Endothelial cell of umbilical vein (primary cell): ENCODE measurements around the gene HTT-AS. TPM values are rescaled to one million over a fixed set of nuclear protein-coding genes. Genes with fewer than 3 reads are reported as not detected.

Experiments
- BruUV-seq: library from RNA; stranded (reverse); fragments of 400-500 nt; replicated peaks from 2 replicates; lab custom pipeline; 2021; lab: Mats Ljungman, UMichigan
- CTCF ChIA-PET: fragments of 300-600, 350-600 bp; sonication (Branson Sonifier 250); formaldehyde crosslinking; loops from one replicate; lab custom pipeline; 2021; ENCODE audit warnings: antibody characterized with exemption, inconsistent platforms; lab: Charles Lee
- POLR2A ChIA-PET: fragments of 300-600, 350-600 bp; sonication (Branson Sonifier 250); formaldehyde crosslinking; loops from one replicate; lab custom pipeline; 2021; ENCODE audit warnings: antibody characterized with exemption, inconsistent platforms; lab: Charles Lee
- DNase-seq: peaks from one replicate; pipeline ENCODE4 v3.0.0-alpha.2; 2011; ENCODE audit warnings: low read depth, low spot score
- FAIRE-seq: peaks from 2 replicates; lab custom pipeline; 2011; peaks lifted over from hg19 to GRCh38; lab: Jason Lieb, UNC
- H2AFZ ChIP-seq: 2 replicates; pipeline ENCODE4 v1.6.0; 2012; ENCODE audit warnings: low read depth, low read length, control low read depth, inconsistent platforms
- H3K27ac ChIP-seq: 2 replicates; pipeline ENCODE4 v1.5.1; 2011; ENCODE audit warnings: low read depth, mild to moderate bottlenecking, control low read depth, low read length, moderate library complexity; ENCODE audit not compliant: insufficient read depth
- H3K27me3 ChIP-seq, 2 experiments: 2 replicates each; pipeline versions ENCODE4 v1.6.0 to v1.6.1; 2011; ENCODE audit warnings: low read length in 2 of 2, mixed read lengths in 1 of 2; ENCODE audit not compliant: control insufficient read depth in 2 of 2, insufficient read depth in 2 of 2
- H3K36me3 ChIP-seq, 2 experiments: 2 replicates in 1 of 2; 3 replicates in 1 of 2; pipeline ENCODE4 v1.5.1; 2011; ENCODE audit warnings: low read length in 2 of 2, mild to moderate bottlenecking in 1 of 2, moderate library complexity in 1 of 2; ENCODE audit not compliant: control insufficient read depth in 2 of 2, insufficient read depth in 2 of 2; ENCODE audit errors: extremely low read depth in 1 of 2
- H3K4me1 ChIP-seq: 3 replicates; pipeline ENCODE4 v1.5.1; 2011; ENCODE audit warnings: mild to moderate bottlenecking, low read length; ENCODE audit not compliant: control insufficient read depth, insufficient read depth; ENCODE audit errors: extremely low read depth
- H3K4me2 ChIP-seq: 2 replicates; pipeline ENCODE4 v1.6.1; 2011; ENCODE audit warnings: low read length, control low read depth, mixed read lengths; ENCODE audit not compliant: insufficient read depth
- H3K4me3 ChIP-seq, 3 experiments: fragments of 200-600 bp in 1 of 3; sonication (generic), shearing (Covaris generic) in 1 of 3; replicated peaks in 1 of 3; 2 replicates each; pipeline ENCODE4 v1.5.1; 2011 to 2016; ENCODE audit warnings: control low read depth in 3 of 3, low read length in 3 of 3, mild to moderate bottlenecking in 2 of 3, inconsistent platforms in 1 of 3, low read depth in 1 of 3, moderate library complexity in 1 of 3; ENCODE audit not compliant: insufficient read depth in 1 of 3
- H3K79me2 ChIP-seq: 2 replicates; pipeline ENCODE4 v1.6.0; 2012; ENCODE audit warnings: low read length, inconsistent platforms; ENCODE audit not compliant: control insufficient read depth, insufficient read depth
- H3K9ac ChIP-seq: replicated peaks from 2 replicates; pipeline ENCODE3; 2011; ENCODE audit warnings: low read length, control low read depth; ENCODE audit not compliant: insufficient read depth; ENCODE audit errors: extremely low read depth
- H3K9me1 ChIP-seq: replicated peaks from 3 replicates; pipeline ENCODE4 v1.6.0; 2011; ENCODE audit warnings: mild to moderate bottlenecking, low read length; ENCODE audit not compliant: control insufficient read depth, insufficient read depth; ENCODE audit errors: extremely low read depth
- H3K9me3 ChIP-seq: replicated peaks from 2 replicates; pipeline ENCODE4 v1.5.1; 2012; ENCODE audit warnings: low read length, inconsistent platforms; ENCODE audit not compliant: control insufficient read depth, insufficient read depth
- H4K20me1 ChIP-seq: replicated peaks from 2 replicates; pipeline ENCODE3; 2011; ENCODE audit warnings: mild to moderate bottlenecking, low read length; ENCODE audit not compliant: control insufficient read depth, insufficient read depth; ENCODE audit errors: extremely low read depth
- EZH2 ChIP-seq: IDR thresholded peaks from 2 replicates; pipeline ENCODE4 v1.6.1; 2012; ENCODE audit warnings: borderline replicate concordance, low read depth, mild to moderate bottlenecking, moderate library complexity, low read length, inconsistent platforms; ENCODE audit not compliant: severe bottlenecking
- FOS ChIP-seq: IDR thresholded peaks from 2 replicates; pipeline ENCODE4 v1.6.1; 2011; ENCODE audit warnings: mild to moderate bottlenecking, low read length, moderate library complexity, borderline replicate concordance; ENCODE audit not compliant: insufficient read depth
- GATA2 ChIP-seq: IDR thresholded peaks from 2 replicates; pipeline ENCODE4 v1.7.0; 2011; ENCODE audit warnings: low read depth, mild to moderate bottlenecking, moderate library complexity, mixed read lengths, low read length; ENCODE audit not compliant: insufficient read length, insufficient read depth
- JUN ChIP-seq: IDR thresholded peaks from 2 replicates; pipeline ENCODE4 v1.6.1; 2011; ENCODE audit warnings: borderline replicate concordance, low read depth; ENCODE audit not compliant: insufficient read length, insufficient read depth
- MYC ChIP-seq: IDR thresholded peaks from one replicate; pipeline ENCODE4 v1.6.1; 2011; ENCODE audit warnings: mild to moderate bottlenecking, low read depth, low read length
- POLR2A ChIP-seq: IDR thresholded peaks from 2 replicates; pipeline ENCODE4 v1.6.1; 2012; ENCODE audit warnings: low read depth, mild to moderate bottlenecking, control low read depth, low read length
- POLR2AphosphoS5 ChIP-seq: IDR thresholded peaks from 2 replicates; pipeline ENCODE4 v1.6.1; 2012; ENCODE audit warnings: low read depth, mild to moderate bottlenecking, control low read depth, low read length, moderate library complexity; ENCODE audit not compliant: insufficient read depth
- dilution Hi-C: fragments of 300-500 bp; cut with MboI; formaldehyde crosslinking; loops from one replicate; pipeline ENCODE4 v1.15.0; 2019; ENCODE audit warnings: low sequenced_read_pairs; ENCODE audit not compliant: extremely low pct_ligation_motif_present
- intact Hi-C: fragments of 100-400 bp; cut with micrococcal nuclease; formaldehyde crosslinking; loops from one replicate; pipeline ENCODE4 v1.10.0; 2022
- polyA plus RNA-seq, 4 experiments: library from polyadenylated mRNA; depleted of rRNA in 3 of 4; stranded (reverse) in 3 of 4; unstranded in 1 of 4; fragments of >200 nt; gene quantifications; 2 replicates each; pipeline versions ENCODE4 v1.2.1 to v1.2.3, GENCODE V29; 2011 to 2012; ENCODE audit warnings: missing spikeins in 1 of 4
- total RNA-seq: library from RNA; stranded (reverse); gene quantifications from 2 replicates; pipeline ENCODE4 v1.2.3, GENCODE V29; 2021
- TF ChIP-seq, protein P1 (sequence below): IDR thresholded peaks from 2 replicates; pipeline ENCODE4 v1.6.1; 2011; ENCODE audit not compliant: insufficient read depth, insufficient read length
- TF ChIP-seq, protein P2 (sequence below), 2 donors: IDR thresholded peaks; 1 replicate in 1 of 2; 2 replicates in 1 of 2; pipeline ENCODE4 v1.5.1; 2011; ENCODE audit warnings: low read length in 2 of 2, mild to moderate bottlenecking in 2 of 2, moderate library complexity in 2 of 2, control low read depth in 1 of 2, inconsistent platforms in 1 of 2, low read depth in 1 of 2; ENCODE audit not compliant: insufficient read depth in 1 of 2; ENCODE audit errors: extremely low read depth in 1 of 2

HTT-AS gene
- total and polyA plus RNA-seq, 2 donors (not counting 3 experiments of a cell fraction or from before 2014, with no cell fraction given), result not detected

- ChIA-PET POLR2A (no interaction called here), CTCF (interaction anchor here (0.7 to 7.5 kb wide), 26 partner anchors 9 to 373 kb away, joined by 3 to 264 read pairs (median 4); no protein-coding TSS in a partner anchor)
- TF ChIP-seq, protein P1, sequence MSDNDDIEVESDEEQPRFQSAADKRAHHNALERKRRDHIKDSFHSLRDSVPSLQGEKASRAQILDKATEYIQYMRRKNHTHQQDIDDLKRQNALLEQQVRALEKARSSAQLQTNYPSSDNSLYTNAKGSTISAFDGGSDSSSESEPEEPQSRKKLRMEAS, result no peak
- TF ChIP-seq MYC, result no peak
- no peak for TF ChIP-seq GATA2
- TF ChIP-seq, protein P2, sequence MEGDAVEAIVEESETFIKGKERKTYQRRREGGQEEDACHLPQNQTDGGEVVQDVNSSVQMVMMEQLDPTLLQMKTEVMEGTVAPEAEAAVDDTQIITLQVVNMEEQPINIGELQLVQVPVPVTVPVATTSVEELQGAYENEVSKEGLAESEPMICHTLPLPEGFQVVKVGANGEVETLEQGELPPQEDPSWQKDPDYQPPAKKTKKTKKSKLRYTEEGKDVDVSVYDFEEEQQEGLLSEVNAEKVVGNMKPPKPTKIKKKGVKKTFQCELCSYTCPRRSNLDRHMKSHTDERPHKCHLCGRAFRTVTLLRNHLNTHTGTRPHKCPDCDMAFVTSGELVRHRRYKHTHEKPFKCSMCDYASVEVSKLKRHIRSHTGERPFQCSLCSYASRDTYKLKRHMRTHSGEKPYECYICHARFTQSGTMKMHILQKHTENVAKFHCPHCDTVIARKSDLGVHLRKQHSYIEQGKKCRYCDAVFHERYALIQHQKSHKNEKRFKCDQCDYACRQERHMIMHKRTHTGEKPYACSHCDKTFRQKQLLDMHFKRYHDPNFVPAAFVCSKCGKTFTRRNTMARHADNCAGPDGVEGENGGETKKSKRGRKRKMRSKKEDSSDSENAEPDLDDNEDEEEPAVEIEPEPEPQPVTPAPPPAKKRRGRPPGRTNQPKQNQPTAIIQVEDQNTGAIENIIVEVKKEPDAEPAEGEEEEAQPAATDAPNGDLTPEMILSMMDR (IDR thresholded peaks at IDR 0.05; ENCODE audit: extremely low read depth in 1 of 2, insufficient read depth in 1 of 2, low read depth in 1 of 2, low read length in 2 of 2), result no peak
- no peak for TF ChIP-seq JUN
- TF ChIP-seq POLR2A, result no peak
- no peak for TF ChIP-seq POLR2AphosphoS5
- TF ChIP-seq EZH2, result no peak
- TF ChIP-seq FOS, result no peak
- H3K4me1 ChIP-seq, result peaks cover 49% of the 10 kb centered on the region
- peak overlapping the region; percentile 66 for H3K27ac ChIP-seq
- no peaks in the 10 kb centered on the region for H3K27me3 ChIP-seq
- peak; percentile 33 for DNase-seq
- no TSS peak for BruUV-seq
- no peak overlapping the region for H3K9ac ChIP-seq
- H3K9me1 ChIP-seq, result no peaks in the 10 kb centered on the region
- H3K9me3 ChIP-seq, result no peaks in the 10 kb centered on the region
- peaks cover 4 to 5% of the 10 kb centered on the region in 2 experiments for H3K36me3 ChIP-seq
- no peak overlapping the region for H3K4me3 ChIP-seq
- H4K20me1 ChIP-seq, result no peaks in the 10 kb centered on the region
- H3K79me2 ChIP-seq, result no peaks in the 10 kb centered on the region
- no peak overlapping the region for H2AFZ ChIP-seq
- H3K4me2 ChIP-seq, result peak overlapping the region; percentile 19
- dilution Hi-C loops (no loop called here), intact Hi-C loops (loop anchor here (2.0 kb wide), 1 partner anchor 197 kb away; no protein-coding TSS in a partner anchor)
- FAIRE-seq, result peak; percentile 83
These were observed 33.4 kb upstream of the HTT-AS start for GRCh38 chr4:3107691-3108121.
